Hematopoietic multipotent progenitor cell treated with erythropoietin and hydrocortisone succinate and interleukin-3 and kit ligand, for 8 days (in vitro differentiated cells): ENCODE data around the gene NLGN2.
A peak's percentile ranks its signal among the peaks of the same experiment; 100 is the strongest.
"Not testable (repeated sequence)": the region's sequence is repeated elsewhere in the genome, so short reads cannot be mapped to it uniquely, and the experiment has no call there.

Experiments
- DNase-seq: peaks from one replicate; pipeline ENCODE4 v3.0.0-alpha.2; 2015

Gene NLGN2

GRCh38 chr17:7407485-7408251 is at the start of gene NLGN2:
NLGN2 (plus strand) TSS chr17:7407845; CDS start chr17:7408256, 411 bp downstream.
- DNase-seq = no peak

- DNase-seq = no peak
Measured at GRCh38 chr17:7361906-7362305, 45.7 kb upstream of the NLGN2 start.

GRCh38 chr17:7363311-7363710 is 44.3 kb upstream of the NLGN2 start:
- DNase-seq = no peak

- DNase-seq = not testable (repeated sequence)
Measured at GRCh38 chr17:7365963-7366362, 41.7 kb upstream of the NLGN2 start.

GRCh38 chr17:7367083-7367482 is 40.6 kb upstream of the NLGN2 start:
- no peak for DNase-seq

GRCh38 chr17:7367918-7368598 is 39.6 kb upstream of the NLGN2 start:
- DNase-seq = no peak

GRCh38 chr17:7368599-7368994 is 39.0 kb upstream of the NLGN2 start:
- not testable (repeated sequence) for DNase-seq

- DNase-seq = no peak
Measured at GRCh38 chr17:7369825-7370224, 37.8 kb upstream of the NLGN2 start.

GRCh38 chr17:7370853-7371252 is 36.8 kb upstream of the NLGN2 start:
- DNase-seq = no peak

- DNase-seq = no peak
Measured at GRCh38 chr17:7374353-7374752, 33.3 kb upstream of the NLGN2 start.

- DNase-seq = no peak
Measured at GRCh38 chr17:7379134-7379533, 28.5 kb upstream of the NLGN2 start.

GRCh38 chr17:7380321-7380720 is 27.3 kb upstream of the NLGN2 start:
- DNase-seq = no peak

GRCh38 chr17:7380855-7381683 is 26.6 kb upstream of the NLGN2 start, which contains the start of gene TNK1:
TNK1 (plus strand) TSS chr17:7381089; CDS start chr17:7382927, 1,838 bp downstream.
- DNase-seq = no peak

- DNase-seq = no peak
Measured at GRCh38 chr17:7382901-7383300, 24.7 kb upstream of the NLGN2 start.

GRCh38 chr17:7383371-7383741 is 24.3 kb upstream of the NLGN2 start:
- no peak for DNase-seq

- DNase-seq = peak; percentile 25
Measured at GRCh38 chr17:7383742-7384488, 23.7 kb upstream of the NLGN2 start.

GRCh38 chr17:7384489-7385081 is 23.1 kb upstream of the NLGN2 start:
- no peak for DNase-seq

GRCh38 chr17:7388856-7389255 is 18.8 kb upstream of the NLGN2 start:
- no peak for DNase-seq

- DNase-seq = no peak
Measured at GRCh38 chr17:7389924-7390910, 17.4 kb upstream of the NLGN2 start.

GRCh38 chr17:7391307-7391706 is 16.3 kb upstream of the NLGN2 start:
- DNase-seq = no peak
